ENCODE data around the gene PLOD2. TPM values are rescaled to one million over a fixed set of nuclear protein-coding genes. Genes with fewer than 3 reads are reported as not detected.

PLOD2 gene
- total and polyA plus RNA-seq, 4 donors = 18.6 to 57.0 (median 24.3) TPM

DNA sequence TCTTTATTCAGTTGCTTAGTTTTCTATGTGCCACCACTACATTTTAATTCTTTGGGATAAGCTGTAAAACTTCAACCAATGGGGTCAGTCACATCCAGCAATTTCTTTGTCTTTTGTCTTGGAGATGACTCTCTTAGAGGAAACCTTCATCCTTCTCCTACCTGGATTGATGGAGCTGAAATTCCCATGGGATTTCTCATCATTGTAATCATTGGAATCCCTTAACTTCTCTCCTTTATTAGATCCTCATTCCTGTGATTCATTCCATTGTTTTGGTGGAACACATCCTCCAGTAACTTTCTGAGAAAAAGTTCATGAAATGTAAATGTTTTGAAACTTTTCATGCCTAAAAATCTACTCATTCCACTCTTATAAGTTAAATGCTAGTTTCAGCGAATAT lies 9.6 kb upstream of the PLOD2 start:
- Histone ChIP-seq H3K9ac (ENCODE audit: low read depth in 1 of 2, low read length in 2 of 2) (no peak overlapping the region), H3K4me1 (ENCODE audit: control insufficient read depth in 4 of 4, insufficient read depth in 4 of 4, low read length in 3 of 4) (peaks cover 0 to 13% (median under 1%) of the 10 kb centered on the region in 4 donors), H3K27ac (ENCODE audit: low read depth in 1 of 2, low read length in 2 of 2) (no peak overlapping the region), H3K4me3 (ENCODE audit: low read depth in 1 of 3, low read length in 3 of 3) (no peak overlapping the region), H3K9me3 (ENCODE audit: control insufficient read depth in 4 of 4, low read length in 3 of 4) (no peaks in the 10 kb centered on the region), H3K36me3 (ENCODE audit: control insufficient read depth in 4 of 4, insufficient read depth in 3 of 4, low read depth in 1 of 4, low read length in 3 of 4) (no peaks in the 10 kb centered on the region), H3K27me3 (ENCODE audit: control insufficient read depth in 4 of 4, insufficient read depth in 4 of 4, low read length in 3 of 4) (no peaks in the 10 kb centered on the region)
- DNase-seq (ENCODE audit: low spot score) = no peak
- WGBS = 99% methylated on average over 1 of the region's 1 CpG
- no peak for TF ChIP-seq NR2F2 (IDR thresholded peaks at IDR 0.05)
- no peak for TF ChIP-seq FOXA1 (IDR thresholded peaks at IDR 0.05)
- no peak for TF ChIP-seq GABPA (IDR thresholded peaks at IDR 0.05 in 1 of 2, conservative IDR thresholded peaks at IDR 0.05 in 1 of 2)
- no peak for TF ChIP-seq SP1 (IDR thresholded peaks at IDR 0.05)
- no peak for TF ChIP-seq HNF4A (conservative IDR thresholded peaks at IDR 0.05)
- TF ChIP-seq HNF4G (IDR thresholded peaks at IDR 0.05) = no peak
- no peak for TF ChIP-seq YY1 (IDR thresholded peaks at IDR 0.05)
- TF ChIP-seq JUND (IDR thresholded peaks at IDR 0.05) = no peak
- TF ChIP-seq TAF1 (conservative IDR thresholded peaks at IDR 0.05) = no peak
- no peak for TF ChIP-seq EGR1 (IDR thresholded peaks at IDR 0.05; ENCODE audit: low read depth in 2 of 2)
- no peak for TF ChIP-seq RXRA (IDR thresholded peaks at IDR 0.05)
- TF ChIP-seq, protein P1, sequence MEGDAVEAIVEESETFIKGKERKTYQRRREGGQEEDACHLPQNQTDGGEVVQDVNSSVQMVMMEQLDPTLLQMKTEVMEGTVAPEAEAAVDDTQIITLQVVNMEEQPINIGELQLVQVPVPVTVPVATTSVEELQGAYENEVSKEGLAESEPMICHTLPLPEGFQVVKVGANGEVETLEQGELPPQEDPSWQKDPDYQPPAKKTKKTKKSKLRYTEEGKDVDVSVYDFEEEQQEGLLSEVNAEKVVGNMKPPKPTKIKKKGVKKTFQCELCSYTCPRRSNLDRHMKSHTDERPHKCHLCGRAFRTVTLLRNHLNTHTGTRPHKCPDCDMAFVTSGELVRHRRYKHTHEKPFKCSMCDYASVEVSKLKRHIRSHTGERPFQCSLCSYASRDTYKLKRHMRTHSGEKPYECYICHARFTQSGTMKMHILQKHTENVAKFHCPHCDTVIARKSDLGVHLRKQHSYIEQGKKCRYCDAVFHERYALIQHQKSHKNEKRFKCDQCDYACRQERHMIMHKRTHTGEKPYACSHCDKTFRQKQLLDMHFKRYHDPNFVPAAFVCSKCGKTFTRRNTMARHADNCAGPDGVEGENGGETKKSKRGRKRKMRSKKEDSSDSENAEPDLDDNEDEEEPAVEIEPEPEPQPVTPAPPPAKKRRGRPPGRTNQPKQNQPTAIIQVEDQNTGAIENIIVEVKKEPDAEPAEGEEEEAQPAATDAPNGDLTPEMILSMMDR (IDR thresholded peaks at IDR 0.05; ENCODE audit: low read depth, low read length, missing input control) = no peak
- TF ChIP-seq, protein P2, sequence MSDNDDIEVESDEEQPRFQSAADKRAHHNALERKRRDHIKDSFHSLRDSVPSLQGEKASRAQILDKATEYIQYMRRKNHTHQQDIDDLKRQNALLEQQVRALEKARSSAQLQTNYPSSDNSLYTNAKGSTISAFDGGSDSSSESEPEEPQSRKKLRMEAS (IDR thresholded peaks at IDR 0.05) = no peak
- TF ChIP-seq, protein P3, sequence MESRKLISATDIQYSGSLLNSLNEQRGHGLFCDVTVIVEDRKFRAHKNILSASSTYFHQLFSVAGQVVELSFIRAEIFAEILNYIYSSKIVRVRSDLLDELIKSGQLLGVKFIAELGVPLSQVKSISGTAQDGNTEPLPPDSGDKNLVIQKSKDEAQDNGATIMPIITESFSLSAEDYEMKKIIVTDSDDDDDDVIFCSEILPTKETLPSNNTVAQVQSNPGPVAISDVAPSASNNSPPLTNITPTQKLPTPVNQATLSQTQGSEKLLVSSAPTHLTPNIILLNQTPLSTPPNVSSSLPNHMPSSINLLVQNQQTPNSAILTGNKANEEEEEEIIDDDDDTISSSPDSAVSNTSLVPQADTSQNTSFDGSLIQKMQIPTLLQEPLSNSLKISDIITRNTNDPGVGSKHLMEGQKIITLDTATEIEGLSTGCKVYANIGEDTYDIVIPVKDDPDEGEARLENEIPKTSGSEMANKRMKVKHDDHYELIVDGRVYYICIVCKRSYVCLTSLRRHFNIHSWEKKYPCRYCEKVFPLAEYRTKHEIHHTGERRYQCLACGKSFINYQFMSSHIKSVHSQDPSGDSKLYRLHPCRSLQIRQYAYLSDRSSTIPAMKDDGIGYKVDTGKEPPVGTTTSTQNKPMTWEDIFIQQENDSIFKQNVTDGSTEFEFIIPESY (IDR thresholded peaks at IDR 0.05) = no peak
- no peak for TF ChIP-seq RAD21 (IDR thresholded peaks at IDR 0.05)
- TF ChIP-seq, protein P4, sequence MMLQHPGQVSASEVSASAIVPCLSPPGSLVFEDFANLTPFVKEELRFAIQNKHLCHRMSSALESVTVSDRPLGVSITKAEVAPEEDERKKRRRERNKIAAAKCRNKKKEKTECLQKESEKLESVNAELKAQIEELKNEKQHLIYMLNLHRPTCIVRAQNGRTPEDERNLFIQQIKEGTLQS (IDR thresholded peaks at IDR 0.05) = no peak
- TF ChIP-seq FOXA2 (IDR thresholded peaks at IDR 0.05) = no peak
- TF ChIP-seq, protein P5, sequence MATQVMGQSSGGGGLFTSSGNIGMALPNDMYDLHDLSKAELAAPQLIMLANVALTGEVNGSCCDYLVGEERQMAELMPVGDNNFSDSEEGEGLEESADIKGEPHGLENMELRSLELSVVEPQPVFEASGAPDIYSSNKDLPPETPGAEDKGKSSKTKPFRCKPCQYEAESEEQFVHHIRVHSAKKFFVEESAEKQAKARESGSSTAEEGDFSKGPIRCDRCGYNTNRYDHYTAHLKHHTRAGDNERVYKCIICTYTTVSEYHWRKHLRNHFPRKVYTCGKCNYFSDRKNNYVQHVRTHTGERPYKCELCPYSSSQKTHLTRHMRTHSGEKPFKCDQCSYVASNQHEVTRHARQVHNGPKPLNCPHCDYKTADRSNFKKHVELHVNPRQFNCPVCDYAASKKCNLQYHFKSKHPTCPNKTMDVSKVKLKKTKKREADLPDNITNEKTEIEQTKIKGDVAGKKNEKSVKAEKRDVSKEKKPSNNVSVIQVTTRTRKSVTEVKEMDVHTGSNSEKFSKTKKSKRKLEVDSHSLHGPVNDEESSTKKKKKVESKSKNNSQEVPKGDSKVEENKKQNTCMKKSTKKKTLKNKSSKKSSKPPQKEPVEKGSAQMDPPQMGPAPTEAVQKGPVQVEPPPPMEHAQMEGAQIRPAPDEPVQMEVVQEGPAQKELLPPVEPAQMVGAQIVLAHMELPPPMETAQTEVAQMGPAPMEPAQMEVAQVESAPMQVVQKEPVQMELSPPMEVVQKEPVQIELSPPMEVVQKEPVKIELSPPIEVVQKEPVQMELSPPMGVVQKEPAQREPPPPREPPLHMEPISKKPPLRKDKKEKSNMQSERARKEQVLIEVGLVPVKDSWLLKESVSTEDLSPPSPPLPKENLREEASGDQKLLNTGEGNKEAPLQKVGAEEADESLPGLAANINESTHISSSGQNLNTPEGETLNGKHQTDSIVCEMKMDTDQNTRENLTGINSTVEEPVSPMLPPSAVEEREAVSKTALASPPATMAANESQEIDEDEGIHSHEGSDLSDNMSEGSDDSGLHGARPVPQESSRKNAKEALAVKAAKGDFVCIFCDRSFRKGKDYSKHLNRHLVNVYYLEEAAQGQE (IDR thresholded peaks at IDR 0.05) = no peak

Measured in liver (tissue), 9 donors.